Epithelial cell of esophagus (primary cell): ENCODE measurements around the gene MMP7.

Source experiments
- DNase-seq: peaks from one replicate; pipeline ENCODE4 v3.0.0; 2010; ENCODE audit warnings: low read depth
- H3K4me3 ChIP-seq: 2 replicates; pipeline ENCODE4 v1.5.1; 2011; ENCODE audit warnings: mild to moderate bottlenecking, low read length, control low read depth
- CTCF ChIP-seq: IDR thresholded peaks from 2 replicates; pipeline ENCODE4 v1.5.1; 2011; ENCODE audit warnings: low read depth, mild to moderate bottlenecking, low read length, control low read depth, inconsistent platforms; ENCODE audit not compliant: insufficient read depth; ENCODE audit errors: missing control alignments

MMP7 gene

DNA sequence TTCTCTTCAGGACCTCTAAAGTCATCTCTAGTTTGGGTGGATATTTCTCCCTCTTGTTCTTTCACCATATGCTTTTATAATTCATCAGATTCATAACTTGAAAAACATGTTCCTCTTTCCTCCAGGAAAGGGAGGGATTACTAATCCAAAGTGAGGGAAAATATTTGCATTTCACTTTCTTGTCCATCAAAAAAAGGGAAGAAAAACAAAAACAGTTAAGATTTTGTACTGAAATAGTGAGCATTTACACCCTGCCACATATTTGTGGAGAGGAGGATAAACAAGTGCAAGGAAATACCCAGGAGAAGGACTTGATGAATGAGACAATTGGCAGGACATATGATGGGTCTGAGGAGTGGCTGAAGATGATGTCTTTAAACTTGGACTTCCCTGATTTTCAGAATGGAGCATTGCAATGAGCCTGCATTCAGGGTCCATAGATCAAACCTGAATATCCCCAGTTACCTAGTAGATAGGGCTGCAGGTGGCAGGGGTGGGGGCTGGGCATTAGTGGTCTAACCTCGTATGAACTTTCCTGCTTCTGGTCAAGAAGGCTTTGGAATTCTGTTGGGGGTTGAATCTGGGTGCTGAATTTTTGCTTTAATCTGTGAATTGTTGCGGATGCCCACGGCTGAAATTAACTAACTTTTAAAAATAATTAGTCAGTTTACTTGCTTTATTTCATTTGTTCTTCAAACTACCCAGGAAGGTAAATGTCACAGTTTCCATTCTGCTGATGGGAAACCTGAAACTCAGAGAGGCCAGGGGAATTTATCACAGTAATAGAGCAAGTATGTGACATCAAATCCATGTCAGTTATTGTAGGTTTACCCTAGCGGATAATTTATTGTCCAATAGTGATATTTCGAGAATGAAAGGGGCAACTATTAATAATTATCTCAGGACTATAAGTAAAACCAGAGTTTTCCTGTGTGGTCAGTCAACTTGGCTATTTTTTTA is 41.1 kb downstream of the MMP7 start:
- no peak for TF ChIP-seq CTCF
- no peak overlapping the region for H3K4me3 ChIP-seq
- DNase-seq, result no peak

- no peak for TF ChIP-seq CTCF
- no peak for DNase-seq
- no peak overlapping the region for H3K4me3 ChIP-seq
These were observed 42.3 kb downstream of the MMP7 start for GRCh38 chr11:102488208-102488607.

DNA sequence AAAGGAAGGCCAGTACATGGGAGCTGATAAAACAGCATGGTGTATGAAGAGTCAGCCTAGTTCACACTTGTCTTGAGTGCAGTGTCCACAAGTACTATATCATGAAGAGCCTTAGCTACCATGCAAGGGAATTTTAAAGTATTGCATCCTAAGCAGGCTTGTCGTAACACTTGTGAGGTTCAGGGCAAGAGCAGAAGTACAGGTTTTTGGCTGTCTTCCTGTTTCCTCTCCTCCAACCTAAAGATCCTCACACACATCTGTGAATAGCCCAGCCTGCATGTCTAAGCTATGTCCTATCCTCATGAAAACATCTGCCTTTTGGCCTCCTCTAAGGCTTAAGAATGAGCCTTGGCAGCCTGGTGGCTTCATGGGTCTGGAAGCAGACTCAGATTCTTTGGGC is 43.3 kb downstream of the MMP7 start:
- no peak for TF ChIP-seq CTCF
- DNase-seq, result no peak
- no peak overlapping the region for H3K4me3 ChIP-seq

DNA sequence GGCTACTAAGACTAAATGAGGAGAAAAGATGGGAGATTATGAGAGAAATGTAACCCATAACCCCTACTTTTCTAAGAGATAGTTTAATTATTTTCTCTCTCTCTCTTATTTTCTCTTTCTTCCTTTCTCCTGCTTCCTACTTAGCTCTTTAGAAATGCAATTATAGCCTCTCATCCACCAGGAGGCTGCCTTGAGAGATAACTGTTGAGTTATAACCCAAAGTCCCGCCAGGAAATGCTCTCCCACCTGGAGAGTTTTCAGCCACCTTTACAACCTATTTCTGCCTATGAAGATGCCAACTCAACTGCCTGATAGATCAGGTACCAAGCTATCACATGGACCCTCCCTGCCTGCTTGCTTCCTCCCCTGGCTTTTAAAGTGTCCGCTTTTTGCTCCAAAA is 44.0 kb downstream of the MMP7 start:
- no peak for DNase-seq
- TF ChIP-seq CTCF, result no peak
- H3K4me3 ChIP-seq, result no peak overlapping the region

DNA sequence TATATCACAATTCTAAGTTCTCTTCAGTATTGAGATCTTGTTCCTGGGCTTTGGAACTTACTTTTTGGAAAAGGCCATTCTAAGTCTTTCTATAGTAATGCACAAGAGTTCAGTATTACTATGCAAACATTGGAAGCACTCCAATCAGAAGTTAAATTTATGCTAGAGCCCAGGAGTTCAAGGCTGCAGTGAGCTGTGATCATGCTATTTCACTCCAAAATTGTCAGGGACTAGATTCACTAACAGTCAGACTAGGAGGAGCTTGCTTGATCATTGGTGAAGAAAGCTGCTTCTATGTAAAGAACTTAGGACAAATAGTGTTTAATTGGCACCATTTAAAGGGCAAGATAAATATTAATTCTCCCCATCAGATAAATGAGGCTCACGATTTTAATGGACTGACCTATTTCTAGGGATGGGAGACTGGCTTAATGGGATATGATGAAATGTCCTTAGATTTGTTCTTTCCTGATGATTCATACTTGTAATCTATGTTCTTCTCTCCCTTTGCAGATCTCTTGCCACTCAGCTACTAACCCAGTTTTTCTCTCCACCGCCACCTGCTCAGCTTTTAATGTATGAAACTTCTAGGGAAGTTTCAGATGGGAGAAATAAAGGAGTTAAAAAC is 45.3 kb downstream of the MMP7 start:
- H3K4me3 ChIP-seq, result no peak overlapping the region
- TF ChIP-seq CTCF, result no peak
- DNase-seq, result peak; percentile 38

GRCh38 chr11:102482433-102482832 is 48.1 kb downstream of the MMP7 start:
- TF ChIP-seq CTCF, result no peak
- H3K4me3 ChIP-seq, result no peak overlapping the region
- no peak for DNase-seq

DNA sequence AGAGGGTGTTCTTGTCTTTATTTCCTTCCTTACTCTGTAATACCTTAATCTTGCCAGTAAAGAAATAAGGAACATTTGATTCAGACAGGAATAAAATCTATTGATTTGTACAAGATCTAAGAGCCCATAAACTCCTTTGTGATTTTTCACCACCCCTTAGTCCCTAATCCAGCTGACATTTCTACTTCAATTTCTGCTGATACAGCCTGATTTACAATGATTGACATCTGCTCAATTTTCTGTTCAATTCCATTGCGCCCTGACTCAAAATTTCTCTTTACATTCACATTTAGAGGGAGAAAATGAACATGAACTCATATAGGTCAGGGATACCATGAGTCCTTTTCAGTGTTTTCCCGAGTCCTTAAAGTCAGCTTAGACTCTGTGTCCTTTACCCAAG is 50.8 kb downstream of the MMP7 start:
- no peak for DNase-seq
- no peak overlapping the region for H3K4me3 ChIP-seq
- TF ChIP-seq CTCF, result no peak
